ENCODE data around the gene BICRA.
"Not testable (repeated sequence)": the region's sequence is repeated elsewhere in the genome, so short reads cannot be mapped to it uniquely, and the experiment has no call there.

Gene BICRA

GRCh38 chr19:47631681-47632446, 22.9 kb downstream of the BICRA start:
- DNase-seq = no peak

- DNase-seq = no peak
Measured at GRCh38 chr19:47633517-47633916, 24.6 kb downstream of the BICRA start.

- DNase-seq = no peak
Measured at GRCh38 chr19:47633996-47634395, 25.1 kb downstream of the BICRA start.

- DNase-seq = not testable (repeated sequence)
Measured at GRCh38 chr19:47635152-47635754, 26.3 kb downstream of the BICRA start.

GRCh38 chr19:47637550-47637949, 28.6 kb downstream of the BICRA start:
- no peak for DNase-seq

GRCh38 chr19:47641891-47642485, 33.1 kb downstream of the BICRA start:
- no peak for DNase-seq

- no peak for DNase-seq
Measured at GRCh38 chr19:47643281-47643680, 34.3 kb downstream of the BICRA start.

GRCh38 chr19:47644199-47644598, 35.3 kb downstream of the BICRA start:
- no peak for DNase-seq

GRCh38 chr19:47644743-47645482, 36.0 kb downstream of the BICRA start:
- no peak for DNase-seq

GRCh38 chr19:47646924-47647323, 38.0 kb downstream of the BICRA start:
- DNase-seq = no peak

- DNase-seq = no peak
Measured at GRCh38 chr19:47649588-47649987, 40.7 kb downstream of the BICRA start.

- no peak for DNase-seq
Measured at GRCh38 chr19:47650700-47651099, 41.8 kb downstream of the BICRA start.

- DNase-seq = no peak
Measured at GRCh38 chr19:47651132-47651531, 42.2 kb downstream of the BICRA start.

- DNase-seq = no peak
Measured at GRCh38 chr19:47651691-47652090, 42.8 kb downstream of the BICRA start.

- DNase-seq = no peak
Measured at GRCh38 chr19:47652285-47652684, 43.4 kb downstream of the BICRA start.

- DNase-seq = no peak
Measured at GRCh38 chr19:47653856-47654255, 44.9 kb downstream of the BICRA start.

GRCh38 chr19:47657719-47658118, 48.8 kb downstream of the BICRA start:
- no peak for DNase-seq

GRCh38 chr19:47658431-47659348, 49.8 kb downstream of the BICRA start:
- DNase-seq = no peak

- DNase-seq = no peak
Measured at GRCh38 chr19:47660435-47660832, 51.5 kb downstream of the BICRA start.

- DNase-seq = no peak
Measured at GRCh38 chr19:47661161-47661560, 52.2 kb downstream of the BICRA start.

GRCh38 chr19:47661611-47662010, 52.7 kb downstream of the BICRA start:
- DNase-seq = no peak

- DNase-seq = no peak
Measured at GRCh38 chr19:47663435-47663910, 54.5 kb downstream of the BICRA start.

Data from NCI-H2081 treated with DMSO at 0.1 percent for 48 hours (cell line).